Esophagus muscularis mucosa (tissue), 3 donors: ENCODE measurements around the gene EFNB1.

Experiments
- POLR2AphosphoS5 ChIP-seq, 2 donors: sonication (generic); formaldehyde crosslinking; IDR thresholded peaks; one replicate each; pipeline ENCODE4 v1.6.1; 2017; ENCODE audit warnings: antibody characterized with exemption in 2 of 2
- TF ChIP-seq, protein P1 (sequence below), 3 experiments: fragments of 200-600 bp in 2 of 3; fragments of 450-650 bp in 1 of 3; sonication (generic) in 2 of 3; IDR thresholded peaks; one replicate each; pipeline ENCODE4 v1.5.1; 2017 to 2019; ENCODE audit warnings: antibody characterized with exemption in 3 of 3, mild to moderate bottlenecking in 2 of 3, moderate library complexity in 1 of 3

DNA sequence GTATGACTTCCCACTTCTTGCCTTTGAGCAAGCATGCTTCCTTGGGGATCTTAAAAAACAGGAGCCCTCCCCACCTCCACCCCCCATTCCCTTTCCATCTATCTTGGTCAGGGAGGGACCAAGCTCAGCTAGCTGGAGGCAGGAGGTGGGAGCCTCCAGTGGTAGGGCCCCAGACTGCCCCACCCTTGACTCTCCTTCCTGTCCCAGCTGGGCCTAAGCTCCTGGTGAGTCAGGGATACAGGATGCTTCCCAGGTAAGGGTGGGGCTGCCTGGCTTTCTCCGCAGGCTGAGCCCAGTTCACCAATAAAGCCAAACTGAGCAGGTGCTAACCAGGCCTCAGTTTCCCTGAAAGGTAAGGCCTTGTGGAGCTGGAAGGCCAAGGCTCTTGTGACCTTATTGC is 15.2 kb downstream of the EFNB1 start:
- TF ChIP-seq, protein P1, sequence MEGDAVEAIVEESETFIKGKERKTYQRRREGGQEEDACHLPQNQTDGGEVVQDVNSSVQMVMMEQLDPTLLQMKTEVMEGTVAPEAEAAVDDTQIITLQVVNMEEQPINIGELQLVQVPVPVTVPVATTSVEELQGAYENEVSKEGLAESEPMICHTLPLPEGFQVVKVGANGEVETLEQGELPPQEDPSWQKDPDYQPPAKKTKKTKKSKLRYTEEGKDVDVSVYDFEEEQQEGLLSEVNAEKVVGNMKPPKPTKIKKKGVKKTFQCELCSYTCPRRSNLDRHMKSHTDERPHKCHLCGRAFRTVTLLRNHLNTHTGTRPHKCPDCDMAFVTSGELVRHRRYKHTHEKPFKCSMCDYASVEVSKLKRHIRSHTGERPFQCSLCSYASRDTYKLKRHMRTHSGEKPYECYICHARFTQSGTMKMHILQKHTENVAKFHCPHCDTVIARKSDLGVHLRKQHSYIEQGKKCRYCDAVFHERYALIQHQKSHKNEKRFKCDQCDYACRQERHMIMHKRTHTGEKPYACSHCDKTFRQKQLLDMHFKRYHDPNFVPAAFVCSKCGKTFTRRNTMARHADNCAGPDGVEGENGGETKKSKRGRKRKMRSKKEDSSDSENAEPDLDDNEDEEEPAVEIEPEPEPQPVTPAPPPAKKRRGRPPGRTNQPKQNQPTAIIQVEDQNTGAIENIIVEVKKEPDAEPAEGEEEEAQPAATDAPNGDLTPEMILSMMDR (IDR thresholded peaks at IDR 0.05), result no peak
- no peak for TF ChIP-seq POLR2AphosphoS5 (IDR thresholded peaks at IDR 0.05)
